ENCODE results near the gene NPFFR2.

- TF ChIP-seq CTCF (IDR thresholded peaks at IDR 0.05; ENCODE audit: low read depth, low read length) (no peak), EZH2phosphoT487 (IDR thresholded peaks at IDR 0.05; ENCODE audit: low read depth) (no peak)
Measured at GRCh38 chr4:72022553-72022952, 9.2 kb upstream of the NPFFR2 start.
